Measurements from ENCODE around the gene HNMT.

HNMT gene

DNA sequence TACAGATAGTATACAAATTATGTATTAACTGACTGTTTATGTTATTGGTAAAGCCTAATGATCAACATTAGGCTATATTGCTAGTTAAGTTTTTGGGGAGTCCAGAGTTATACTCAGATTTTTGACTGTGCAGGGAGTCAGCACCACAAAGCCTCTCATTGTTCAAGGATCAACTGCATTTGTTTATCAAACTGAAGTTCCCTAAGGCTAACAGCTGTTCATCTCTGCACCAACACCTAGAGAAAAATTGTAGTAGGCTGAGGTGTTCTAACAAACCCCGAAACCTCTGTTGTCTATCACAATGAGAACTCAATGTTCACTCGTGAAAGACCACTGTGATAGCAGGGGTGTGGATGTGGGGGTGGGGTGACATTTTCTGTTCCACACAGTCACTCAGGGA is 97.7 kb downstream of the HNMT start:
- DNase-seq = no peak

- DNase-seq = no peak
These were observed 98.9 kb downstream of the HNMT start for GRCh38 chr2:138063181-138063580.
